Tibial nerve (tissue), 3 donors: ENCODE data around the gene TTC39C.

ENCODE experiments used
- POLR2A ChIP-seq, 2 donors: fragments of 450-650 bp; IDR thresholded peaks; one replicate each; pipeline ENCODE4 v1.6.1; 2017; ENCODE audit warnings: antibody characterized with exemption in 2 of 2, mild to moderate bottlenecking in 2 of 2, moderate library complexity in 2 of 2
- TF ChIP-seq, protein P1 (sequence below), 5 experiments: fragments of 200-600 bp in 3 of 5; fragments of 450-650 bp in 2 of 5; sonication (generic) in 3 of 5; IDR thresholded peaks; one replicate each; pipeline ENCODE4 v1.5.1; 2016 to 2019; ENCODE audit warnings: antibody characterized with exemption in 5 of 5, mild to moderate bottlenecking in 3 of 5, moderate library complexity in 2 of 5

DNA sequence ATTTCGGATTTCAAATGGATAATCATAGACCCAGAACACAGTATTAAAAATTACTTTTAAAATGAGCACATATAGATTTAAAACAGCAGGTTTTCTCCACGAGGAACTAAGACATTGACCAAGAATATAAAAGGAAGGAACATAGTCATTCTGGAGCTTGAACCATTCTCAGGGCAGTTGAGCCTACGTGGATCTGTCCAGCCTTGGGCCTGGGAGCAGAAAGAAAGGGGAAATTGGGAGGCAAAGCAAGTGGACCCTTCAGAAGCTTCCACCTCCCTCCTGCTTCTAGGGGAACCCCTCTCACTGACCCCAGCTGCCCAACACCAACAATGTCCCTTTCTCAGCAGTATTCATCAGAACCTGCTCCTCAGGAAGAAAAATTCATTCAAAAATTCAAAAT is 31.4 kb upstream of the TTC39C start:
- TF ChIP-seq, protein P1, sequence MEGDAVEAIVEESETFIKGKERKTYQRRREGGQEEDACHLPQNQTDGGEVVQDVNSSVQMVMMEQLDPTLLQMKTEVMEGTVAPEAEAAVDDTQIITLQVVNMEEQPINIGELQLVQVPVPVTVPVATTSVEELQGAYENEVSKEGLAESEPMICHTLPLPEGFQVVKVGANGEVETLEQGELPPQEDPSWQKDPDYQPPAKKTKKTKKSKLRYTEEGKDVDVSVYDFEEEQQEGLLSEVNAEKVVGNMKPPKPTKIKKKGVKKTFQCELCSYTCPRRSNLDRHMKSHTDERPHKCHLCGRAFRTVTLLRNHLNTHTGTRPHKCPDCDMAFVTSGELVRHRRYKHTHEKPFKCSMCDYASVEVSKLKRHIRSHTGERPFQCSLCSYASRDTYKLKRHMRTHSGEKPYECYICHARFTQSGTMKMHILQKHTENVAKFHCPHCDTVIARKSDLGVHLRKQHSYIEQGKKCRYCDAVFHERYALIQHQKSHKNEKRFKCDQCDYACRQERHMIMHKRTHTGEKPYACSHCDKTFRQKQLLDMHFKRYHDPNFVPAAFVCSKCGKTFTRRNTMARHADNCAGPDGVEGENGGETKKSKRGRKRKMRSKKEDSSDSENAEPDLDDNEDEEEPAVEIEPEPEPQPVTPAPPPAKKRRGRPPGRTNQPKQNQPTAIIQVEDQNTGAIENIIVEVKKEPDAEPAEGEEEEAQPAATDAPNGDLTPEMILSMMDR (IDR thresholded peaks at IDR 0.05): no peak
- TF ChIP-seq POLR2A (IDR thresholded peaks at IDR 0.05): no peak
